GM23338 (cell line): ENCODE measurements around the gene BTNL2.

Experiments
- CREB1 ChIP-seq: fragments of 250-450 bp; sonication (Bioruptor Pico); IDR thresholded peaks from 2 replicates; pipeline ENCODE4 v1.5.0; 2020; ENCODE audit warnings: low read depth, mild to moderate bottlenecking, moderate library complexity
- ETS1 ChIP-seq: IDR thresholded peaks from 2 replicates; pipeline ENCODE4 v1.6.1; 2016; ENCODE audit warnings: antibody characterized with exemption
- EZH2 ChIP-seq: fragments of 200-600 bp; sonication (generic); IDR thresholded peaks from one replicate; pipeline ENCODE4 v1.8.0; 2017; ENCODE audit warnings: antibody characterized with exemption, mild to moderate bottlenecking, low read depth; ENCODE audit not compliant: unreplicated experiment
- JUNB ChIP-seq: IDR thresholded peaks from one replicate; pipeline ENCODE4 v1.6.1; 2016; ENCODE audit warnings: antibody characterized with exemption; ENCODE audit not compliant: unreplicated experiment
- NANOG ChIP-seq: IDR thresholded peaks from 2 replicates; pipeline ENCODE4 v1.6.1; 2016; ENCODE audit warnings: antibody characterized with exemption, borderline replicate concordance
- POLR2AphosphoS5 ChIP-seq: IDR thresholded peaks from 2 replicates; pipeline ENCODE4 v1.6.1; 2016; ENCODE audit warnings: antibody characterized with exemption, low read depth
- STAT1 ChIP-seq: IDR thresholded peaks from one replicate; pipeline ENCODE4 v1.6.1; 2016; ENCODE audit warnings: antibody characterized with exemption; ENCODE audit not compliant: unreplicated experiment
- TF ChIP-seq, protein P1 (sequence below), 2 experiments: fragments of 200-600 bp in 1 of 2; sonication (generic) in 1 of 2; conservative IDR thresholded peaks; 2 replicates each; pipeline versions ENCODE4 v1.5.1 to v1.6.1; 2016 to 2017; ENCODE audit warnings: antibody characterized with exemption in 2 of 2, low read depth in 2 of 2, mild to moderate bottlenecking in 2 of 2, moderate library complexity in 1 of 2
- TF ChIP-seq, protein P2 (sequence below): IDR thresholded peaks from one replicate; pipeline ENCODE4 v1.6.1; 2018; ENCODE audit warnings: antibody characterized with exemption; ENCODE audit not compliant: unreplicated experiment

- TF ChIP-seq STAT1 (no peak), EZH2 (no peak), ETS1 (no peak), CREB1 (CRISPR knock-in tag) (no peak), NANOG (no peak), POLR2AphosphoS5 (no peak), JUNB (no peak)
- TF ChIP-seq, protein P1, sequence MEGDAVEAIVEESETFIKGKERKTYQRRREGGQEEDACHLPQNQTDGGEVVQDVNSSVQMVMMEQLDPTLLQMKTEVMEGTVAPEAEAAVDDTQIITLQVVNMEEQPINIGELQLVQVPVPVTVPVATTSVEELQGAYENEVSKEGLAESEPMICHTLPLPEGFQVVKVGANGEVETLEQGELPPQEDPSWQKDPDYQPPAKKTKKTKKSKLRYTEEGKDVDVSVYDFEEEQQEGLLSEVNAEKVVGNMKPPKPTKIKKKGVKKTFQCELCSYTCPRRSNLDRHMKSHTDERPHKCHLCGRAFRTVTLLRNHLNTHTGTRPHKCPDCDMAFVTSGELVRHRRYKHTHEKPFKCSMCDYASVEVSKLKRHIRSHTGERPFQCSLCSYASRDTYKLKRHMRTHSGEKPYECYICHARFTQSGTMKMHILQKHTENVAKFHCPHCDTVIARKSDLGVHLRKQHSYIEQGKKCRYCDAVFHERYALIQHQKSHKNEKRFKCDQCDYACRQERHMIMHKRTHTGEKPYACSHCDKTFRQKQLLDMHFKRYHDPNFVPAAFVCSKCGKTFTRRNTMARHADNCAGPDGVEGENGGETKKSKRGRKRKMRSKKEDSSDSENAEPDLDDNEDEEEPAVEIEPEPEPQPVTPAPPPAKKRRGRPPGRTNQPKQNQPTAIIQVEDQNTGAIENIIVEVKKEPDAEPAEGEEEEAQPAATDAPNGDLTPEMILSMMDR (conservative IDR thresholded peaks at IDR 0.05; ENCODE audit: low read depth in 2 of 2): no peak
- TF ChIP-seq, protein P2, sequence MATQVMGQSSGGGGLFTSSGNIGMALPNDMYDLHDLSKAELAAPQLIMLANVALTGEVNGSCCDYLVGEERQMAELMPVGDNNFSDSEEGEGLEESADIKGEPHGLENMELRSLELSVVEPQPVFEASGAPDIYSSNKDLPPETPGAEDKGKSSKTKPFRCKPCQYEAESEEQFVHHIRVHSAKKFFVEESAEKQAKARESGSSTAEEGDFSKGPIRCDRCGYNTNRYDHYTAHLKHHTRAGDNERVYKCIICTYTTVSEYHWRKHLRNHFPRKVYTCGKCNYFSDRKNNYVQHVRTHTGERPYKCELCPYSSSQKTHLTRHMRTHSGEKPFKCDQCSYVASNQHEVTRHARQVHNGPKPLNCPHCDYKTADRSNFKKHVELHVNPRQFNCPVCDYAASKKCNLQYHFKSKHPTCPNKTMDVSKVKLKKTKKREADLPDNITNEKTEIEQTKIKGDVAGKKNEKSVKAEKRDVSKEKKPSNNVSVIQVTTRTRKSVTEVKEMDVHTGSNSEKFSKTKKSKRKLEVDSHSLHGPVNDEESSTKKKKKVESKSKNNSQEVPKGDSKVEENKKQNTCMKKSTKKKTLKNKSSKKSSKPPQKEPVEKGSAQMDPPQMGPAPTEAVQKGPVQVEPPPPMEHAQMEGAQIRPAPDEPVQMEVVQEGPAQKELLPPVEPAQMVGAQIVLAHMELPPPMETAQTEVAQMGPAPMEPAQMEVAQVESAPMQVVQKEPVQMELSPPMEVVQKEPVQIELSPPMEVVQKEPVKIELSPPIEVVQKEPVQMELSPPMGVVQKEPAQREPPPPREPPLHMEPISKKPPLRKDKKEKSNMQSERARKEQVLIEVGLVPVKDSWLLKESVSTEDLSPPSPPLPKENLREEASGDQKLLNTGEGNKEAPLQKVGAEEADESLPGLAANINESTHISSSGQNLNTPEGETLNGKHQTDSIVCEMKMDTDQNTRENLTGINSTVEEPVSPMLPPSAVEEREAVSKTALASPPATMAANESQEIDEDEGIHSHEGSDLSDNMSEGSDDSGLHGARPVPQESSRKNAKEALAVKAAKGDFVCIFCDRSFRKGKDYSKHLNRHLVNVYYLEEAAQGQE: no peak
Observed at GRCh38 chr6:32371229-32371628, 35.8 kb downstream of the BTNL2 start.
